Activated CD4-positive, alpha-beta T cell treated with anti-CD3 and anti-CD28 coated beads, Interleukin-2, amount 10 ng/mL, durations not matched to agents 7 days and 5 days (primary cell): Measurements from ENCODE around the gene TPSD1. TPM values are rescaled to one million over a fixed set of nuclear protein-coding genes. Genes with fewer than 3 reads are reported as not detected.
"Not testable (repeated sequence)": the region's sequence is repeated elsewhere in the genome, so short reads cannot be mapped to it uniquely, and the experiment has no call there.

ENCODE experiments used
- CTCF ChIA-PET: fragments of 350-600 bp; sonication (Branson Sonifier 250); formaldehyde crosslinking; loops from one replicate; lab custom pipeline; 2021; ENCODE audit warnings: antibody characterized with exemption; lab: Charles Lee
- POLR2A ChIA-PET: fragments of 350-600 bp; sonication (Branson Sonifier 250); formaldehyde crosslinking; loops from one replicate; lab custom pipeline; 2021; ENCODE audit warnings: antibody characterized with exemption; lab: Charles Lee
- DNase-seq: peaks from one replicate; pipeline ENCODE4 v3.0.0-alpha.2; 2020
- H3K27ac Mint-ChIP-seq: one replicate; pipeline ENCODE4 v1.8.0; 2021; ENCODE audit warnings: mild to moderate bottlenecking, moderate library complexity, mixed read lengths
- H3K27me3 Mint-ChIP-seq: one replicate; pipeline ENCODE4 v1.8.0; 2021; ENCODE audit warnings: mixed read lengths
- H3K36me3 Mint-ChIP-seq: one replicate; pipeline ENCODE4 v1.8.0; 2021; ENCODE audit warnings: low read depth, mixed read lengths
- H3K4me1 Mint-ChIP-seq: one replicate; pipeline ENCODE4 v1.8.0; 2021; ENCODE audit warnings: mixed read lengths
- H3K4me3 Mint-ChIP-seq: one replicate; pipeline ENCODE4 v1.8.0; 2021; ENCODE audit warnings: mild to moderate bottlenecking, moderate library complexity, mixed read lengths
- H3K9me3 Mint-ChIP-seq: one replicate; pipeline ENCODE4 v1.8.0; 2021; ENCODE audit warnings: mixed read lengths
- total RNA-seq, 2 experiments: library from RNA; stranded (reverse); gene quantifications; one replicate each; pipeline ENCODE4 v1.2.3, GENCODE V29; 2021

TPSD1 gene
- not detected for total RNA-seq

DNA sequence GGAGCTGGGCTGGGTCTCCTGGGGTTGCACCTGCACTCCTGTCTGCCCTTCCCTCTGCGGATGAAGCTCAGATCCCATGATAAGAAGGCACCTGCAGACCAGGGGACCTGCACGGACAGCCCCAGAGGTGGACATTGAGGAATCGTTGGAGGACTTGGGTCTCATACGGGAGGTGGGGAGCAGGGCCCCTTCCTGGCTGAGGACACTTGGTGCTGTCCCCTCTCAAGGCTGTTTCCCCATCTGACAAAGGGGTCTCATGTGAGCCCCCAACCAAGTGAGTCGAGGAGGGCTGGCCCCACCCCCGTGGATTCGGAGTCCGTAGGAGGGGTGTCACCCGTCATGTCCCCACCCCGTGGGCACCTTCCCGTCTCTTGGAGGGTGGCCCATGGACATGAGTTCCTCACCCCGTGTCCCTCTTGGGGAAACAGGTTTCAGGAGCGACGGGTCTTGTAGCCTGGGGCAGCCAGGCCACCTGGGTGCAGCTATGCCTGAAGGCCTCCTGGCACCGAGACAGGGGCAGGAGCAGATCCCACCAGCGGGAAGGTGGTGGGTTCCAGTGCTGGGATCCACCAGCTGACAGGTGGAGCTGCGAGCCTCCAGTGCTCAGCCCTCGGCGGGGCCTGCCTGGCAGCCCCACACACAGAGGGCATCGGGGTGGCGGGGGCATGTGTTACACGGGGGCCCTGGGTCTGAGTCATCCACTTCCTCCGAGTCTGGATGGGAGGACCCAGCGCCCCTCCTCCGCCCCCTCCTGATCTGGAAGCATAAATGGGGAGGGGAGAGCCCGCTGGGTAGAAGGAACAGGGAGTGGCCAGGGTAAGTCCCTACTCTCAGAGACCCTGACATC, at the start of gene TPSD1:
TSS of gene TPSD1 (plus strand) at position 794 of the 847 bp plus-strand sequence. CDS start 212 bp downstream, outside the sequence.
- CTCF ChIA-PET, POLR2A ChIA-PET, H3K36me3 Mint-ChIP-seq, H3K27ac Mint-ChIP-seq, H3K4me3 Mint-ChIP-seq, H3K27me3 Mint-ChIP-seq, H3K4me1 Mint-ChIP-seq, DNase-seq, H3K9me3 Mint-ChIP-seq: not testable (repeated sequence)

DNA sequence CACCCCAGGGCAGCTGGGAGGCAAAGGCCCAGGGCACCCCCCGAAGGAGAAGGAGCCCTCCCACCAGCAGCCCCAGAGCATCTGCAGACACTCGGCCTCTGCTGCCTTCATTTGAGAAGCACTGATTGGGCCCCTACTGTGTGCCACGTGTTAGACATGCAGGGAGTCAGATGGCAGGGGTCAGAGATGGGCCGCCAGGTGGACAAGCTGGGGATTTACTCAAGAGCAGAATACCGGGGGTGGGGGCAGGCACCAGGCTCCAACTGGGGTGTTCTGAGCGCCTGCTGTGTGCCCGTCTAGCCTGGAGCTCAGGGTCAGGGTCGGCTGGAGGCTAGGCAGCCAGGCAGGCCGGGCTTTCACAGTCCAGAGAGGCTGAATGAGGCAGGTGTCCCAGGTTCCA, 49.5 kb upstream of the TPSD1 start:
- Mint-ChIP-seq H3K36me3 (no peaks in the 10 kb centered on the region), H3K27ac (no peak overlapping the region), H3K9me3 (no peaks in the 10 kb centered on the region), H3K4me1 (peaks cover 4% of the 10 kb centered on the region), H3K4me3 (no peak overlapping the region), H3K27me3 (no peaks in the 10 kb centered on the region)
- CTCF ChIA-PET = no interaction called here
- DNase-seq = no peak
- POLR2A ChIA-PET = no interaction called here

GRCh38 chr16:1206786-1207185, 49.1 kb upstream of the TPSD1 start:
- peak overlapping the region; percentile 9 for H3K27ac Mint-ChIP-seq
- POLR2A ChIA-PET = no interaction called here
- H3K9me3 Mint-ChIP-seq = no peaks in the 10 kb centered on the region
- H3K27me3 Mint-ChIP-seq = no peaks in the 10 kb centered on the region
- no peaks in the 10 kb centered on the region for H3K36me3 Mint-ChIP-seq
- peaks cover 4% of the 10 kb centered on the region for H3K4me1 Mint-ChIP-seq
- peak; percentile 24 for DNase-seq
- H3K4me3 Mint-ChIP-seq = peak overlapping the region; percentile 48
- CTCF ChIA-PET = interaction anchor here (0.9 kb wide), 1 partner anchor 170 kb away, joined by 4 read pairs; no protein-coding TSS in a partner anchor

DNA sequence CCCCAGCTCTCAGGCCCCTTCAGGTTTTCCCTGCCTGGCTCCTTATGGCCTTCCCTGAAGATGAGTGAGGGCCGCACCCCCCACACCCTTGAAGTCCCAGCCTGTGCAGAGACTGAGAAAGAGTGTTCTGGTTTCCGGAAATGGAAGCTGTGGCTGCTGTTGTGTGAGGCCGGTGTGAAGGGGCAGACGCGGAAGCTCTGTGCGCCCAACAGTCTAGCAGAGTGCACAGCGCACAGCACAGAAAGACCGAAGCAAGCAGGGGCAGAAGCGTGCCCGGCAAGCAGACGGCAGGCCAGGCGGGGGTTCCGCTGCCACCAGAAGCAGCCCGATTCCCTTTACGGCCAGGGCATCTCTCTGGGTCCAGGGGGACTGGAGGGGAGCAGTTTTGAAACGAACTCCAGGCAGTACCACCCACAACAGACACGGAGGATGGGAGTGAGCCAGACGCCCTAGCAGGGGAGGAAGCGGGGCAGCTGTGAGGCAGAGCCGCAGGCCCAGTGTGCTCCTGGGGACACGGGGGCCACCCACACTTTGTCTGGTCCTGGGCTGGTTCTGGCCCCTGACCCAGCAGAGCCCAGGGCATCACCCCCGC, 47.5 kb upstream of the TPSD1 start:
- POLR2A ChIA-PET = no interaction called here
- Mint-ChIP-seq H3K9me3 (no peaks in the 10 kb centered on the region), H3K36me3 (no peaks in the 10 kb centered on the region), H3K27me3 (no peaks in the 10 kb centered on the region), H3K4me3 (peak overlapping the region; percentile 56), H3K4me1 (peaks cover 4% of the 10 kb centered on the region), H3K27ac (peak overlapping the region; percentile 87)
- CTCF ChIA-PET = no interaction called here
- peak; percentile 22 for DNase-seq

DNA sequence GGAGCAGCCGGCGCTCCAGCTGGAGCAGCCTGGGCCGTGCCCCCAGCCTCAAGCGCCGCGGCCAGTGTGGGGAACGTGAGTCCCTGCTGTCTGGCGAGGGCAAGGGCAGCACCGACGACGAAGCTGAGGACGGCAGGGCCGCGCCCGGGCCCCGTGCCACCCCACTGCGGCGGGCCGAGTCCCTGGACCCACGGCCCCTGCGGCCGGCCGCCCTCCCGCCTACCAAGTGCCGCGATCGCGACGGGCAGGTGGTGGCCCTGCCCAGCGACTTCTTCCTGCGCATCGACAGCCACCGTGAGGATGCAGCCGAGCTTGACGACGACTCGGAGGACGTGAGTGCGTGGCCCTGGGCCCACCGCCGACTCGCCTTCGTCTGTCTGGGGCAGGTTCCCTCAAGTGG, 46.8 kb upstream of the TPSD1 start:
- Mint-ChIP-seq H3K4me1 (peaks cover 4% of the 10 kb centered on the region), H3K4me3 (no peak overlapping the region), H3K9me3 (no peaks in the 10 kb centered on the region), H3K27ac (no peak overlapping the region), H3K27me3 (no peaks in the 10 kb centered on the region), H3K36me3 (no peaks in the 10 kb centered on the region)
- ChIA-PET CTCF (no interaction called here), POLR2A (no interaction called here)
- DNase-seq = no peak

GRCh38 chr16:1210461-1210860, 45.4 kb upstream of the TPSD1 start:
- Mint-ChIP-seq H3K27me3 (no peaks in the 10 kb centered on the region), H3K27ac (no peak overlapping the region), H3K9me3 (no peaks in the 10 kb centered on the region), H3K36me3 (no peaks in the 10 kb centered on the region), H3K4me3 (no peak overlapping the region), H3K4me1 (peaks cover 4% of the 10 kb centered on the region)
- ChIA-PET POLR2A (no interaction called here), CTCF (no interaction called here)
- no peak for DNase-seq

DNA sequence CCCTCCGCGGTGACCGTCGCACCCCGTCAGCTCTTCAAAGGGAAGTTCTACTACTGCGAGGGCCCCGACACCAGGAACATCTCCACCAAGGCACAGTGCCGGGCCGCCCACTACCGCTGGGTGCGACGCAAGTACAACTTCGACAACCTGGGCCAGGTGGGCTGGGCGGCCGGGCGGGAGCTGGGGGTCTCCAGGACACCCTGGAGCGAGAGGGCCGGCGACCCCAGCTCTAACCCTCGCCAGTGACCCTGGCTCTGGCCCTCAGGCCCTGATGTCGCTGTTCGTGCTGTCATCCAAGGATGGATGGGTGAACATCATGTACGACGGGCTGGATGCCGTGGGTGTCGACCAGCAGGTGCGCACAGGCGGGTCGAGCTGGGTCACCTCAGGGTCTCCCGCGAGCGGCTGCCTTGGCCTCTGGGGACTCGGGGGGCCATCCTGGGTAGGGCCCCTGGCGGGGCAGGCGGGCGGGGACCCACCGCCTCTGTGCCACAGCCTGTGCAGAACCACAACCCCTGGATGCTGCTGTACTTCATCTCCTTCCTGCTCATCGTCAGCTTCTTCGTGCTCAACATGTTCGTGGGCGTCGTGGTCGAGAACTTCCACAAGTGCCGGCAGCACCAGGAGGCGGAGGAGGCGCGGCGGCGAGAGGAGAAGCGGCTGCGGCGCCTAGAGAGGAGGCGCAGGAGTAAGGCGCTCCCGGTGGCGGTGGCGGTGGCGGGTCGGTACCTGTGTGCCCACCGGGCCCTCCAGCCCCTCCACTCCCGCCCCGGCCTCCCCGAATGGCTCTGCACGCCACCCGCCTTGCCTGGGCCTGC, 44.2 kb upstream of the TPSD1 start:
- Mint-ChIP-seq H3K4me3 (no peak overlapping the region), H3K27me3 (no peaks in the 10 kb centered on the region), H3K9me3 (no peaks in the 10 kb centered on the region), H3K27ac (no peak overlapping the region), H3K36me3 (no peaks in the 10 kb centered on the region), H3K4me1 (peaks cover 4% of the 10 kb centered on the region)
- POLR2A ChIA-PET = no interaction called here
- no peak for DNase-seq
- CTCF ChIA-PET = no interaction called here

DNA sequence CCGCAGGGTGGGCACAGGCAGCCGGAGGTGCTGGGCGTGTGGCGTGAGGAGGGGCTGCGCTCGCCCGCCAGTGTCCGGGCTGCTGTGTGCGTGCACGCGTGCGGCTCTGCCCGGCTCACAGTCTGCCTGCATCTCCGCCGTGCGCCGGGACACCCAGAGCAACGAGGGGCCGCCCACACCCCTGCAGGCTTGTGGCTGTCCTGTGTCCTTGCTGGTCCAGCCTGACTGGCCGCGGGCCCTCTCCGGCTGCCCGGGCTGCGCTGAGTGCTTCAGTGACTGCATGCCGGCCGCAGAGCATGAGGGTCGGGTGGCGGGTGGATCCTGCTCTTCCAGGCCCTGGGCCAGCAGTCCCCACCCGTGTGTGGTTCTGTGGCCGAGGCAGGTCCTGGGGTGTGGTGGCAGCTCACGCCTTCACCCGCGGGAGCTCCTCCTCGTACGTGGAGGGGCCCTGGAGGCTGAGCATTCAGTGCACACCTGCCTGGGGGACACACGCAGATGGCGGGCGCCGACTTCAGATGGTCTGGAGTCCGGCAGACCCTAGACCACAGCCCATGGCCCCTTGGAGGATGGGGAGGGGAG, 43.2 kb upstream of the TPSD1 start:
- H3K27ac Mint-ChIP-seq = no peak overlapping the region
- ChIA-PET POLR2A (no interaction called here), CTCF (interaction anchor here (1.0 kb wide), 1 partner anchor 520 kb away, joined by 3 read pairs; no protein-coding TSS in a partner anchor)
- H3K4me1 Mint-ChIP-seq = peaks cover 4% of the 10 kb centered on the region
- H3K36me3 Mint-ChIP-seq = no peaks in the 10 kb centered on the region
- no peaks in the 10 kb centered on the region for H3K9me3 Mint-ChIP-seq
- no peaks in the 10 kb centered on the region for H3K27me3 Mint-ChIP-seq
- no peak overlapping the region for H3K4me3 Mint-ChIP-seq
- DNase-seq = no peak

DNA sequence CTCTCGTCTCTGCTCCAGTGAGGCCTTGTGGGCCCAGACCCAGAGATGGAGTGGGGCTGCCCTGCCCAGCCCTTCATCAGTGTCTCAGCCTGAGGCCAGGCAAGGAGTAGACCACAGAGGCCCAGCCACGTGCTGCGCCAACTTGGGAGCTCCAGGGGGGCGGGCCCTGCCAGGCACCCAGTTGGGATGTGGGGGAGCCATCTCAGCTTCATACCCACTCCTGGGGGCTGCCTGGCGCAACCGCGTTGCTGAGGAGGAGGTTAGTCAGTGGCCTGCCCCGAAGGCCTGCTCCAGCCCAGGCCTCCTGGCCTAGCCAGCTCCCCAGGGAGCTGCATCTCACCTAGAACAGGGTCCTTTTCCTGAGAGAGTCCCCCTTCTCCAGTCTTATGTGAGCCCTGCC, 42.6 kb upstream of the TPSD1 start:
- no peaks in the 10 kb centered on the region for H3K9me3 Mint-ChIP-seq
- H3K4me1 Mint-ChIP-seq = peaks cover 2% of the 10 kb centered on the region
- H3K4me3 Mint-ChIP-seq = no peak overlapping the region
- no peaks in the 10 kb centered on the region for H3K27me3 Mint-ChIP-seq
- no peaks in the 10 kb centered on the region for H3K36me3 Mint-ChIP-seq
- POLR2A ChIA-PET = no interaction called here
- CTCF ChIA-PET = interaction anchor here (1.0 kb wide), 1 partner anchor 520 kb away, joined by 3 read pairs; no protein-coding TSS in a partner anchor
- no peak for DNase-seq
- no peak overlapping the region for H3K27ac Mint-ChIP-seq

DNA sequence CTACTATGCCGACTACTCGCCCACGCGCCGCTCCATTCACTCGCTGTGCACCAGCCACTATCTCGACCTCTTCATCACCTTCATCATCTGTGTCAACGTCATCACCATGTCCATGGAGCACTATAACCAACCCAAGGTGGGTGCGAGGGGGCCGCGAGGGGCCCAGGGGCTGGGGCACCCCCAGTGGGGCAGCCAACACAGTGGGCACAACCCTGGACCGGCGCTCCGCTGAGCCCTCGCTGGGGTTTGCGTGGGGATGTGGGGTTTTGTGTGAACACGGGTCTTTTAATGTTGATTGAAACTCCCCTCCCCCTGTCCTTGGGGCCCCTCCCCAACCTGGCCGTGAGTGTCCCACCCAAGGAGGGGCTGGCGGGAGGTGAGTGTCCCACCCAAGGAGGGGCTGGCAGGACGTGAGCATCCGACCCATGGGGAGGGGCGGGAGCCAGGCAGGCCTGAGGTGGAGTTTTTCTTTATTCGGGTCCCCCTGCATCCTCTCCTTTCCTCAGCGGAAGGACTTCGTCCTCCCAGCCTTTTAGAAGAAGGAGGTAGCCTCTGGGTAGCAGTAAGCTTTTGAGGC, 42.0 kb upstream of the TPSD1 start:
- Mint-ChIP-seq H3K9me3 (no peaks in the 10 kb centered on the region), H3K4me3 (no peak overlapping the region), H3K4me1 (no peaks in the 10 kb centered on the region), H3K27me3 (no peaks in the 10 kb centered on the region), H3K36me3 (no peaks in the 10 kb centered on the region), H3K27ac (no peak overlapping the region)
- POLR2A ChIA-PET = no interaction called here
- CTCF ChIA-PET = no interaction called here
- no peak for DNase-seq

- no peaks in the 10 kb centered on the region for H3K9me3 Mint-ChIP-seq
- no peaks in the 10 kb centered on the region for H3K27me3 Mint-ChIP-seq
- H3K27ac Mint-ChIP-seq = no peak overlapping the region
- CTCF ChIA-PET = no interaction called here
- no peak overlapping the region for H3K4me3 Mint-ChIP-seq
- no peak for DNase-seq
- no peaks in the 10 kb centered on the region for H3K4me1 Mint-ChIP-seq
- POLR2A ChIA-PET = no interaction called here
- no peaks in the 10 kb centered on the region for H3K36me3 Mint-ChIP-seq
These were observed 41.1 kb upstream of the TPSD1 start for GRCh38 chr16:1214719-1215118.

DNA sequence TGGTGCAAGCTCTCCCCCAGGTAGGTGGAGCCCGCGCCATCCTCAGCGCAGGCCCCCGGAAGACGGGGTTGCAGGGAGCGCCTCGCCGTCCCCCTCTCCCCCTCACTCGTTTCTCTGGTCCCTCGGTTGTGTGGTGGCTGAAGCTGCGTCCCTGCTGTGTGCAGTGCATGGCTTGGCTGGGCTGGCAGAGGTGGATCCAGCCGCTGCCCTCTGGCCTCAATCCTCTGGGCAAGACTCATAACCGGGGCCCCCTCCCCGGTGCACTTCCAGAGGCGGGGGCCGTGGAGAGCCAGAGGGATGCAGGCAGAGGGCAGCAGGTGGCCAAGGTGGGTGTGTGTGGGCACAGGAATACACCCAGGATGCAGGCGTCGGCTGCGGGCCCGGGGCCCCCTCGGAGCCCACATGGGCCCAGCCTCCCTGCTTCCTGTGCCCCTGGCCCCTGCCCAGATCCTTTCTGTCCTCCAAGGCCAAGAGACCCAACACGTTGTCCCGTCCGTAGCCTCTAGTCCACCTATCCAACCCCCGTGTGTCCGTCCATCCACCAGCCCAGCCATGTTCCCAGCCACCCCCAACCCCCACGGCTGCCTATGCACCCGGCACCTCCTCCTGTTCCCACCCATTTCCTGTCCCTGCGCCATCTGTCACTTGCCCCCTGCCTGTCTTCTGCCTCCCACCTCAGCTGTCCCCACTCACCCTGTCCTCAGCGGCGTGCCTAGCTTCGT, 40.1 kb upstream of the TPSD1 start:
- POLR2A ChIA-PET = no interaction called here

More for the DNA sequence above, 40.1 kb upstream of the TPSD1 start:
- no peaks in the 10 kb centered on the region for H3K27me3 Mint-ChIP-seq
- H3K4me3 Mint-ChIP-seq = no peak overlapping the region
- H3K27ac Mint-ChIP-seq = no peak overlapping the region
- DNase-seq = no peak
- H3K36me3 Mint-ChIP-seq = no peaks in the 10 kb centered on the region
- H3K9me3 Mint-ChIP-seq = no peaks in the 10 kb centered on the region
- H3K4me1 Mint-ChIP-seq = no peaks in the 10 kb centered on the region
- CTCF ChIA-PET = interaction anchor here (0.6 kb wide), 1 partner anchor 942 kb away, joined by 3 read pairs; no protein-coding TSS in a partner anchor
